ENCODE measurements around the gene KCTD1. TPM values are rescaled to one million over a fixed set of nuclear protein-coding genes. Genes with fewer than 3 reads are reported as not detected.
A peak's percentile ranks its signal among the peaks of the same experiment; 100 is the strongest.

Gene KCTD1
- total and polyA plus RNA-seq, 10 of the 15 experiments (the other 5 are each of a cell fraction or from before 2014, with no cell fraction given): 1.5 to 13.4 (median 5.5) TPM

- Histone ChIP-seq H3K4me2 (ENCODE audit: control insufficient read depth, insufficient read depth) (peak overlapping the region; percentile 80), H3K27me3 (replicated peaks in 1 of 2; ENCODE audit: control insufficient read depth in 2 of 2, insufficient read depth in 2 of 2, low read length in 1 of 2) (peaks cover 1 to 6% of the 10 kb centered on the region in 2 experiments), H3K9ac (ENCODE audit: control insufficient read depth, insufficient read depth, low read length) (no peak overlapping the region; the same call in 1 of the 2 replicates), H2AFZ (ENCODE audit: control insufficient read depth, low read depth, low read length) (no peak overlapping the region), H3K79me2 (ENCODE audit: control insufficient read depth, insufficient read depth, low read length) (peaks cover 11% of the 10 kb centered on the region), H3K4me3 (peak overlapping the region; percentile 10; the same call in 1 of the 2 replicates), H3K36me3 (ENCODE audit: control insufficient read depth in 2 of 2, insufficient read depth in 2 of 2, low read length in 1 of 2) (0 out of 4 replicates have a peak, but pooled peaks cover 0 to 4% of the 10 kb centered on the region in 2 experiments), H4K20me1 (ENCODE audit: control insufficient read depth, insufficient read depth) (no peaks in the 10 kb centered on the region), H3K9me3 (replicated peaks; ENCODE audit: control insufficient read depth, insufficient read depth, low read length) (no peaks in the 10 kb centered on the region), H3K27ac (ENCODE audit: control insufficient read depth, insufficient read depth) (no peak overlapping the region), H3K4me1 (ENCODE audit: control insufficient read depth, insufficient read depth, low read length) (peaks cover 22% of the 10 kb centered on the region)
- ChIA-PET SMC1A (ENCODE audit: uncharacterized antibody, unreplicated experiment) (interaction anchor here (0.7 to 1.6 kb wide), 5 partner anchors 10 to 162 kb away, joined by 3 to 4 read pairs (median 3); no protein-coding TSS in a partner anchor), RAD21 (ENCODE audit: unreplicated experiment) (interaction anchor here (1.0 kb wide), 2 partner anchors 140 to 162 kb away, joined by 3 to 4 read pairs; no protein-coding TSS in a partner anchor), CTCF (interaction anchor here (0.8 to 2.8 kb wide), 3 partner anchors 39 to 161 kb away, joined by 3 to 10 read pairs (median 3); no protein-coding TSS in a partner anchor), POLR2A (interaction anchor here (0.8 kb wide), 1 partner anchor 22 kb away, joined by 3 read pairs; no protein-coding TSS in a partner anchor)
- intact Hi-C loops (cut with micrococcal nuclease; ENCODE audit: unreplicated experiment) (loop anchor here (5.0 to 10.0 kb wide), 6 partner anchors 63 to 429 kb away; no protein-coding TSS in a partner anchor), in situ Hi-C loops (cut with MboI) (no loop called here)
- ATAC-seq (no peak), FAIRE-seq (no peak), DNase-seq (ENCODE audit: low read depth, low spot score) (no peak)
- TF ChIP-seq NR2F1 (conservative IDR thresholded peaks at IDR 0.05) (no peak), HDAC6 (IDR thresholded peaks at IDR 0.05; ENCODE audit: unreplicated experiment) (no peak), CREB1 (IDR thresholded peaks at IDR 0.05; ENCODE audit: low read depth) (no peak)
- 85% methylated on average over 7 of the region's 7 CpGs for WGBS (ENCODE audit: insufficient coverage, insufficient replicate concordance, low lambda C conversion rate, missing lambda C conversion rate)
- no TSS peak for BruUV-seq (replicated peaks)
Measured at GRCh38 chr18:26545335-26546123, 2.8 kb downstream of the KCTD1 start.

GRCh38 chr18:26544451-26544850 lies 3.9 kb downstream of the KCTD1 start:
- intact Hi-C loops (cut with micrococcal nuclease; ENCODE audit: unreplicated experiment): loop anchor here (5.0 to 10.0 kb wide), 3 partner anchors 72 to 430 kb away; no protein-coding TSS in a partner anchor
- peaks cover 12% of the 10 kb centered on the region for H3K4me1 ChIP-seq (ENCODE audit: control insufficient read depth, insufficient read depth, low read length)
- no peak overlapping the region for H3K27ac ChIP-seq (ENCODE audit: control insufficient read depth, insufficient read depth)
- POLR2A ChIA-PET: no interaction called here
- H3K4me3 ChIP-seq: peak overlapping the region; percentile 51
- H4K20me1 ChIP-seq (ENCODE audit: control insufficient read depth, insufficient read depth): no peaks in the 10 kb centered on the region
- 83% methylated on average over 4 of the region's 4 CpGs for WGBS (ENCODE audit: insufficient coverage, insufficient replicate concordance, low lambda C conversion rate, missing lambda C conversion rate)
- CTCF ChIA-PET: interaction anchor here (1.3 to 2.8 kb wide), 2 partner anchors 139 to 160 kb away, joined by 4 to 10 read pairs; no protein-coding TSS in a partner anchor
- DNase-seq (ENCODE audit: low read depth, low spot score) (no peak), FAIRE-seq (no peak), ATAC-seq (no peak)
- RAD21 ChIA-PET (ENCODE audit: unreplicated experiment): interaction anchor here (1.0 kb wide), 1 partner anchor 161 kb away, joined by 4 read pairs; no protein-coding TSS in a partner anchor
- no peak overlapping the region for H3K9ac ChIP-seq (ENCODE audit: control insufficient read depth, insufficient read depth, low read length)
- no peaks in the 10 kb centered on the region for H3K27me3 ChIP-seq (replicated peaks in 1 of 2; ENCODE audit: control insufficient read depth in 2 of 2, insufficient read depth in 2 of 2, low read length in 1 of 2)
- no peak overlapping the region for H2AFZ ChIP-seq (ENCODE audit: control insufficient read depth, low read depth, low read length)
- 0 out of 4 replicates have a peak, but pooled peaks cover 0 to 4% of the 10 kb centered on the region in 2 experiments for H3K36me3 ChIP-seq (ENCODE audit: control insufficient read depth in 2 of 2, insufficient read depth in 2 of 2, low read length in 1 of 2)
- in situ Hi-C loops (cut with MboI): no loop called here
- no peaks in the 10 kb centered on the region for H3K9me3 ChIP-seq (replicated peaks; ENCODE audit: control insufficient read depth, insufficient read depth, low read length)
- no TSS peak for BruUV-seq (replicated peaks)
- peak overlapping the region; percentile 80 for H3K4me2 ChIP-seq (ENCODE audit: control insufficient read depth, insufficient read depth)
- SMC1A ChIA-PET (ENCODE audit: uncharacterized antibody, unreplicated experiment): interaction anchor here (0.7 to 1.7 kb wide), 3 partner anchors 11 to 57 kb away, joined by 3 to 6 read pairs (median 5); no protein-coding TSS in a partner anchor
- peaks cover 11% of the 10 kb centered on the region for H3K79me2 ChIP-seq (ENCODE audit: control insufficient read depth, insufficient read depth, low read length)
- no peak for TF ChIP-seq E4F1 (IDR thresholded peaks at IDR 0.05; ENCODE audit: borderline replicate concordance, partially characterized antibody)
- TF ChIP-seq USF2 (IDR thresholded peaks at IDR 0.05; ENCODE audit: borderline replicate concordance, low read depth, low read length): no peak
- no peak for TF ChIP-seq NFIC (IDR thresholded peaks at IDR 0.05; ENCODE audit: low read depth, low read length)
- no peak for TF ChIP-seq PAX5 (IDR thresholded peaks at IDR 0.05; ENCODE audit: borderline replicate concordance, low read depth, low read length)
- no peak for TF ChIP-seq SUPT20H (IDR thresholded peaks at IDR 0.05; ENCODE audit: borderline replicate concordance, control insufficient read depth, low read depth, low read length)
- TF ChIP-seq ZZZ3 (IDR thresholded peaks at IDR 0.05; ENCODE audit: control insufficient read depth, insufficient read length, low read depth): no peak
- TF ChIP-seq PAX8 (IDR thresholded peaks at IDR 0.05): no peak
